HCT116 (cell line): ENCODE data around the gene SEMA5B. TPM values are rescaled to one million over a fixed set of nuclear protein-coding genes. Genes with fewer than 3 reads are reported as not detected.

ENCODE experiments used
- ATAC-seq: fragments of 200-7000 bp; cut with Tn5 transposase; 2 replicates; pipeline ENCODE4 v1.9.1; 2020; ENCODE audit warnings: mild to moderate bottlenecking, moderate library complexity
- BruUV-seq: library from RNA; stranded (reverse); fragments of 400-500 nt; replicated peaks from 2 replicates; lab custom pipeline; 2021; lab: Mats Ljungman, UMichigan
- CTCF ChIA-PET: fragments of 300-600 bp; sonication (Branson Sonifier 250); formaldehyde crosslinking; loops from one replicate; lab custom pipeline; 2021; ENCODE audit warnings: antibody characterized with exemption; lab: Charles Lee
- POLR2A ChIA-PET: fragments of 300-600, 350-600 bp; sonication (Branson Sonifier 250); formaldehyde crosslinking; loops from one replicate; lab custom pipeline; 2021; ENCODE audit warnings: antibody characterized with exemption; lab: Charles Lee
- RAD21 ChIA-PET, 2 experiments: fragments of 300-600 bp; sonication (Branson Sonifier 250); formaldehyde crosslinking; loops; one replicate each; lab custom pipeline; 2023; ENCODE audit warnings: low total read pairs in 2 of 2; ENCODE audit not compliant: uncharacterized antibody in 2 of 2, unreplicated experiment in 2 of 2, low non-redundant PET in 1 of 2; lab: Charles Lee
- DNase-seq: peaks from one replicate; pipeline ENCODE4 v3.0.0-alpha.2; 2010; ENCODE audit warnings: low read depth, low spot score
- H2AFZ ChIP-seq: fragments of 200-600 bp; shearing (Covaris generic), sonication (generic); 2 replicates; pipeline ENCODE4 v1.6.1; 2017; ENCODE audit warnings: low read depth, mixed run types, mixed read lengths, antibody characterized with exemption, low read length; ENCODE audit not compliant: poor library complexity, severe bottlenecking
- H3K27ac ChIP-seq: 2 replicates; pipeline ENCODE4 v1.5.1; 2012; ENCODE audit warnings: low read depth, low read length
- H3K27me3 ChIP-seq: fragments of 200-600 bp; sonication (generic); 2 replicates; pipeline ENCODE4 v1.6.1; 2016; ENCODE audit warnings: mixed run types, low read length, mixed read lengths; ENCODE audit not compliant: insufficient read depth
- H3K36me3 ChIP-seq, 2 experiments: fragments of 200-500 bp in 1 of 2; fragments of 200-600 bp in 1 of 2; sonication (Bioruptor generic) in 1 of 2; sonication (generic) in 1 of 2; 2 replicates each; pipeline versions ENCODE4 v1.5.1 to v1.6.1; 2014 to 2016; ENCODE audit warnings: low read length in 2 of 2, inconsistent platforms in 1 of 2, mixed read lengths in 1 of 2, mixed run types in 1 of 2; ENCODE audit not compliant: insufficient read depth in 2 of 2, control insufficient read depth in 1 of 2
- H3K4me1 ChIP-seq, 2 experiments: fragments of 200-600 bp in 1 of 2; sonication (generic) in 1 of 2; 2 replicates each; pipeline versions ENCODE4 v1.5.1 to v1.6.1; 2012 to 2017; ENCODE audit warnings: low read length in 2 of 2, inconsistent platforms in 1 of 2, mild to moderate bottlenecking in 1 of 2, mixed read lengths in 1 of 2, mixed run types in 1 of 2, moderate library complexity in 1 of 2; ENCODE audit not compliant: insufficient read depth in 2 of 2, control insufficient read depth in 1 of 2
- H3K4me2 ChIP-seq: fragments of 200-600 bp; sonication (generic); 2 replicates; pipeline ENCODE4 v1.6.1; 2017; ENCODE audit warnings: mixed run types, low read length, mixed read lengths
- H3K4me3 ChIP-seq, 2 experiments: fragments of 200-600 bp in 1 of 2; sonication (generic) in 1 of 2; replicated peaks in 1 of 2; 2 replicates each; pipeline ENCODE4 v1.5.1; 2011 to 2016; ENCODE audit warnings: low read length in 2 of 2, control low read depth in 1 of 2, low read depth in 1 of 2, mild to moderate bottlenecking in 1 of 2, mixed read lengths in 1 of 2, mixed run types in 1 of 2
- H3K79me2 ChIP-seq: fragments of 200-600 bp; sonication (generic); 2 replicates; pipeline ENCODE4 v1.6.1; 2017; ENCODE audit warnings: mild to moderate bottlenecking, mixed run types, low read length, moderate library complexity, mixed read lengths; ENCODE audit not compliant: insufficient read depth
- H3K9ac ChIP-seq: fragments of 200-600 bp; sonication (generic); 2 replicates; pipeline ENCODE4 v1.6.1; 2016; ENCODE audit warnings: low read length, mixed read lengths
- H3K9me2 ChIP-seq: fragments of 200-600 bp; sonication (generic), shearing (Covaris generic); 2 replicates; pipeline ENCODE4 v1.6.1; 2017; ENCODE audit warnings: mixed run types, mild to moderate bottlenecking, moderate library complexity; ENCODE audit not compliant: insufficient read depth
- H3K9me3 ChIP-seq, 2 experiments: fragments of 200-500 bp in 1 of 2; fragments of 200-600 bp in 1 of 2; sonication (Bioruptor generic) in 1 of 2; sonication (generic) in 1 of 2; 2 replicates each; pipeline ENCODE4 v1.6.1; 2014 to 2017; ENCODE audit warnings: low read length in 2 of 2, mixed read lengths in 2 of 2, inconsistent platforms in 1 of 2, low read depth in 1 of 2, mild to moderate bottlenecking in 1 of 2, mixed run types in 1 of 2, moderate library complexity in 1 of 2; ENCODE audit not compliant: control insufficient read depth in 1 of 2, insufficient read depth in 1 of 2
- H4K20me1 ChIP-seq: fragments of 200-600 bp; sonication (generic), shearing (Covaris generic); 2 replicates; pipeline ENCODE4 v1.6.1; 2017; ENCODE audit warnings: mixed run types, mild to moderate bottlenecking, moderate library complexity; ENCODE audit not compliant: insufficient read depth
- CBX3 ChIP-seq: IDR thresholded peaks from 2 replicates; pipeline ENCODE4 v1.6.1; 2012; ENCODE audit warnings: low read depth
- CTCF ChIP-seq, 3 experiments: fragments of 200-600 bp in 1 of 3; sonication (generic) in 1 of 3; IDR thresholded peaks in 2 of 3; conservative IDR thresholded peaks in 1 of 3; 2 replicates each; pipeline ENCODE4 v1.5.1; 2012 to 2017; ENCODE audit warnings: low read depth in 2 of 3, low read length in 2 of 3, antibody characterized with exemption in 1 of 3, borderline replicate concordance in 1 of 3, control low read depth in 1 of 3, mild to moderate bottlenecking in 1 of 3, mixed read lengths in 1 of 3, mixed run types in 1 of 3, moderate library complexity in 1 of 3; ENCODE audit not compliant: insufficient read depth in 1 of 3
- EGR1 ChIP-seq: IDR thresholded peaks from 2 replicates; pipeline ENCODE4 v1.6.1; 2012; ENCODE audit warnings: low read depth
- ELF1 ChIP-seq: IDR thresholded peaks from 2 replicates; pipeline ENCODE4 v1.6.1; 2012; ENCODE audit warnings: low read depth, borderline replicate concordance
- MAX ChIP-seq: IDR thresholded peaks from 2 replicates; pipeline ENCODE4 v1.6.1; 2012
- RAD21 ChIP-seq: IDR thresholded peaks from 2 replicates; pipeline ENCODE4 v1.6.1; 2012; ENCODE audit warnings: low read depth, mild to moderate bottlenecking
- SIN3A ChIP-seq: IDR thresholded peaks from 2 replicates; pipeline ENCODE4 v1.6.1; 2012; ENCODE audit warnings: low read depth
- ZFX ChIP-seq: fragments of 450-650 bp; IDR thresholded peaks from 2 replicates; pipeline ENCODE4 v1.6.1; 2017
- ZNF274 ChIP-seq: fragments of 200-500 bp; sonication (Bioruptor generic); IDR thresholded peaks from 2 replicates; pipeline ENCODE4 v1.6.1; 2014; ENCODE audit warnings: mild to moderate bottlenecking, low read depth, low read length, inconsistent platforms
- intact Hi-C: fragments of 100-400 bp; cut with micrococcal nuclease; formaldehyde crosslinking; loops from 2 replicates; pipeline ENCODE4 v1.10.0; 2022
- total RNA-seq: library from RNA; stranded (reverse); gene quantifications from one replicate; pipeline ENCODE4 v1.2.1, GENCODE V29; 2021; ENCODE audit not compliant: unreplicated experiment

SEMA5B gene
- total RNA-seq, 1 experiment from 2014 or later = 0.15 TPM

GRCh38 chr3:123031051-123031450, 3.5 kb upstream of the SEMA5B start:
- Histone ChIP-seq H3K9me2 (no peaks in the 10 kb centered on the region), H3K27ac (no peak overlapping the region), H3K4me1 (peaks cover 4 to 16% of the 10 kb centered on the region in 2 experiments; a peak in 3 of 4 replicates), H4K20me1 (no peaks in the 10 kb centered on the region), H3K9me3 (no peaks in the 10 kb centered on the region), H2AFZ (no peak overlapping the region), H3K9ac (no peak overlapping the region), H3K27me3 (peaks cover 24% of the 10 kb centered on the region; the same call in 1 of the 2 replicates), H3K4me2 (no peak overlapping the region), H3K79me2 (no peaks in the 10 kb centered on the region), H3K4me3 (no peak overlapping the region), H3K36me3 (no peaks in the 10 kb centered on the region)
- intact Hi-C loops = no loop called here
- ChIA-PET RAD21 (no interaction called here), POLR2A (no interaction called here), CTCF (interaction anchor here (0.7 to 1.7 kb wide), 3 partner anchors 88 to 638 kb away, joined by 3 to 5 read pairs (median 4); no protein-coding TSS in a partner anchor)
- BruUV-seq = no TSS peak
- ATAC-seq = no peak
- DNase-seq = no peak
- TF ChIP-seq ZFX (0 out of 2 replicates have a peak, but pooled peaks have one; percentile 7), CBX3 (no peak), ELF1 (no peak), MAX (no peak), ZNF274 (no peak)

GRCh38 chr3:123028233-123028828, 768 bp upstream of the SEMA5B start:
- Histone ChIP-seq H3K4me3 (peak overlapping the region; percentile 40 to 58), H3K9me2 (no peaks in the 10 kb centered on the region), H2AFZ (peak overlapping the region; percentile 85), H3K27ac (no peak overlapping the region), H3K9me3 (no peaks in the 10 kb centered on the region), H3K36me3 (no peaks in the 10 kb centered on the region)
- RAD21 ChIA-PET = no interaction called here
- BruUV-seq = no TSS peak
- peak; percentile 43 for DNase-seq
- TF ChIP-seq RAD21 (peak; percentile 80), EGR1 (no peak), CTCF (IDR thresholded peaks at IDR 0.05 in 2 of 3, conservative IDR thresholded peaks at IDR 0.05 in 1 of 3; ENCODE audit: borderline replicate concordance in 1 of 3, insufficient read depth in 1 of 3, low read depth in 2 of 3, low read length in 2 of 3) (peak; percentile 43 to 83 (median 55)), SIN3A (no peak)
- TF ChIP-seq, all 23 proteins: peak for 2
- intact Hi-C loops = loop anchor here (1.0 to 5.0 kb wide), 5 partner anchors 86 to 1481 kb away; partner anchors contain the start of gene POLQ
- peak overlapping the region; percentile 84 for H3K4me2 ChIP-seq
- no peaks in the 10 kb centered on the region for H3K79me2 ChIP-seq
- peak overlapping the region; percentile 27; the same call in 1 of the 2 replicates for H3K9ac ChIP-seq
- ChIA-PET CTCF (interaction anchor here (0.6 to 2.4 kb wide), 7 partner anchors 10 to 635 kb away, joined by 3 to 5 read pairs (median 3); partner anchors contain the start of gene PDIA5), POLR2A (no interaction called here)
- peaks cover 4 to 16% of the 10 kb centered on the region in 2 experiments; a peak in 3 of 4 replicates for H3K4me1 ChIP-seq
- ATAC-seq = peak; percentile 67
- no peaks in the 10 kb centered on the region for H4K20me1 ChIP-seq
- peaks cover 24% of the 10 kb centered on the region; the same call in 1 of the 2 replicates for H3K27me3 ChIP-seq
